ACHN (cell line): ENCODE results near the gene MEAF6.

Source experiments
- DNase-seq: peaks from one replicate; pipeline ENCODE4 v3.0.0-alpha.2; 2015
- in situ Hi-C: cut with HindIII; loops from 2 replicates; pipeline ENCODE4 v1.10.0; 2017; ENCODE audit warnings: low sequenced_read_pairs, low pct_ligation_motif_present, low pct_unique_long_range_greater_than_20kb

Gene MEAF6

DNA sequence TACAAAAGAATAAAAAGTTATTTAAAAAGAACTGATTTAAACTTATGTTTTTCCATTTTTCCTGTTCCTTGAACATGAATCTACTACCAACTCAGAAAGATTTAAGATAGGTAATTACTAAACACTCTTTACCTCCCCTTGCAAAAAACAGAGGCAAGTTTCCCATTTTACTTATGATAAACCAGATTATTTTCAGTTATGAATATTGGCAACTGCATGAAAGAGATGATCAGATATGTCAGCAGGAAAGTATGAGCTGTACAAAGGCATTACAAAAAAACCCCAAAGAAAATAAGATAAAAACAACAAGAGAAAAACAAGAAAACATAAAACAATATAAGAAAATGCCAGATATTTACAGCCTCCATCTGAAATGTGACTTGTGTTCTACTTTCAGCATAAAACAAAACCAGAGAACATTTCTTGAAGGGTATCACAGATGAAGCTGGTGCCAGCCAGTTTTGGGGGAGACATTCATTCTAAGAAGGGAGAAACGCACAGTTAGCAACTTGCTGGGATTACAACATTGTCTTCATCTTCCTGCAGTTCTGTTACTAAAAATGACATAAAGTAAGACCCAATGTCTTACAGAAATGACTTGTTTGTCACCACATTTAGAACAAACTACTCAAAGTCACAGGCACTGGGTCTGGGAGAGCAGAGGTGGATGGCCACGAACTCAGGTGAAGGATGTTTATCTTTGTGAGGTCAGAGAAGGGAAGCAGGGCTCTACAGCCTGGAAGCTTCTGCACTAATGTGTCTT, 21.0 kb downstream of the MEAF6 start:
- in situ Hi-C loops, result no loop called here
- no peak for DNase-seq

GRCh38 chr1:37487619-37487984, 27.0 kb downstream of the MEAF6 start:
- in situ Hi-C loops, result no loop called here

DNA sequence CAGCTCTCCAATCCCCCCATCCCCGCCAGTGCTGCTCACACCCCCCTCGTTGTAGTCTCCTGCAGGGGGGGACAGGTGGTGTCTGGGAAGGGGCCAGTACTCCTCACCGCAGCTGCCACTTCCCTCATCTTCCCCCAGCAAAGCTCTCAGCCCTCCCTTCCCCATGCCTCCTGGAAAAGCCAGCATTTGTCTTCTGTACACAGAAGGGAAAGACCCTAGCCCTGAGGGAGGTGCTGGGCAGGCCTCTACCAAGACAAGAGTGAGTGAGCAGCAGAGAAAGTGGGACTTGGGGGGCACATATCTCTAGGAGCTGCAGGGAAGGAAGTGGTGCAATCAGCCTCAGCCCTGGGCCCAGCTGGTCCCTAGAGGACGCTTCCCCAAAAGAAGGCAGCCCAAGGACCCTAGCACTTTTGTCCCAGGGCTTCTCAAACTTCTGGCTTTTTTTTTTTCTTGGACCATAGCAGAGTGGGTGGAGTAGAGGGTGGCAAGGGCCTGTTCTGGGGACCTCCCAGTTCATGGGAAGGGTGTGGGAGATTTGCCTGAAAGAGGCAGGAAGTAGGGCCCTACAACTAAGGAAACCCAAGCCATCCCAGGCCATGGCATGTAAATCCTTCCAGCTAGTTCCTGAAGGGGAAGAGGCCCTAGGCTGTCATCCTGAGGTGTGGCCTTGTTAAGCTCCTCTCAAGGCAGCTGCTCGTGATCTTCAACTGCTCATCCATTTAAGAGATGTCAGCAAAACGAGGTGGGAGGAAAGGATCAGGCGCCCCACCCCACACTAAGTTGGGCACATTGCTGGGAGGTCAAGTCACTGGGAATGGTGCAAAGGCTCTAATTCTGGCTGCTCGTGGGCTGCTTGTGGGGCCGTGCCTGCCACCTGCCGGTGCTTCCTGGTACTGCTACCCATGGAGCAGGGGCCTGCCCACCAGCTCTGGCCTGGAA, 27.6 kb downstream of the MEAF6 start:
- in situ Hi-C loops, result no loop called here
- DNase-seq, result peak; percentile 56

More at GRCh38 chr1:37487619-37487984, 27.0 kb downstream of the MEAF6 start:
- DNase-seq, result no peak

- in situ Hi-C loops, result no loop called here
- DNase-seq, result no peak
These were observed 28.5 kb downstream of the MEAF6 start for GRCh38 chr1:37485902-37486679.

DNA sequence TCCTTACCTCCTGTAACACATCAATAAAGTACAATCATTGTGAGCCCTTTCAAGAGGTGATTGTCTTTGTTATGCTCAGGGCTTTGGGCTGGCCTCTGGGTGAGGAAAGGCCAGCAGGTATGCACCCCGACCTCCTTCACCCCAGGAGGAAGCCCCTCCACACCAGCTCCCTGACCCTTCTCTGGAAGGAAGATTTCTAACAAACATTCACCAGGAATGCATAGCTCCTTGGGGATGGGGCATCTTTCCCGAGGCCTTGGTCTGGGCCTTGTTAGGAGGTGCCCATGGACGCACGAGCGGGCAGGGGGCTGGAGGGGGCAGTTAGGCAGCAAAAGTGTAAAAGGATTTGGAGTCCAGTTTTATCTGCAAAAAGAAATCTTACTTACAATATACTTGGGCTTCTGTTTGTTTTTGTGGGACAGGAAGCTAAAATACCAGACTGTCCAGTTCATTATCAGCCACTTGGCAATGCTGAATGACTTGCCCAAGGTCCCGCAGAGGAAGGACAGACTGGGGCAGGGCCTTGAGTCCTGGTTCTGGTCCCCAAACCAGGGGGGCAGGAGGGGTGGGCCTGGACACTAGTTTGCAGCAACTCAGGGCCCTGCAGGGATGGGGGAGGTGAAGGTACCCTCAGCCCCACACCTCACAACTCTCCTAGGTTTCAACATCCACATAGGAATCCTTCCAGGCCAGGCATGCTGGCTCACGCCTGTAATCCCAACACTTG, 30.1 kb downstream of the MEAF6 start:
- DNase-seq, result no peak
- in situ Hi-C loops, result no loop called here

- in situ Hi-C loops, result no loop called here
- DNase-seq, result no peak
These were observed 30.8 kb downstream of the MEAF6 start for GRCh38 chr1:37483785-37484184.

GRCh38 chr1:37482796-37483744, 31.5 kb downstream of the MEAF6 start:
- DNase-seq, result no peak
- in situ Hi-C loops, result no loop called here

DNA sequence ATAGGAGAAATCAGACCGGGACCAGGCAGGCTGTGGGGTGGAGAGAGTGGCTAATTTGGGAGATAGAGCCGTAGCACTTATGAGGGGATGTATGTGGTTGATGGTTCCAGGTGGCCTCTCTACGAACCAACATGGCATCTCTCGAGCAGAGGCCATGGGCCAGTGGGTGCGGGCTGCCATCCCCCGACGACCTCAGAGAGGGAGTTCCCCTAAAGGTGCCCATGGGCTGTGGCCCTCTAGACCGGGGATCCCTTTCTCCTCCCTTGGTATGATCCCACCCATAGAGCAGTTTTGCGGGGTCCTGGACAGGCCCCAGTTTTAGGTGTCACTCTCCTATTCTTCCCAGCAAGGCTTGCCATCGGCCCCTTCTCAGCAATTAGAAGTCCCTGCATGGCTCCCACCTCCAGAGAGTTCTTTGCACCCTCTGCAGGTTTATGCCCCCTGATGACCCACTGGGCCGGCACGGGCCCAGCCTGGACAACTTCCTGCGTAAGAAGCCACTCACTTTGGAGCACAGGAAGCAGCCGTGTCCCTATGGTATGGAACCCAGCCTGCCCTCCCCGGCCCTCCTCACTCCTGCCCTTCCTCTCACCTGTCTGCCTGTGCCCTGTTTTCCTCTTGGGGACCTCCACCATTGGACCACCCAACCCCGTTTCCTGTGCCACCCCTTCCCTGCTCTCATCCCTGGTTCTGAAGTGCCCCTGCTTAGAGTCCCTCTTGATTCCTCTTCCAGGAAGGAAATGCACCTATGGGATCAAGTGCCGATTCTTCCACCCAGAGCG, 32.4 kb downstream of the MEAF6 start:
- in situ Hi-C loops, result no loop called here
- no peak for DNase-seq

- DNase-seq, result no peak
- in situ Hi-C loops, result no loop called here
These were observed 33.1 kb downstream of the MEAF6 start for GRCh38 chr1:37481289-37482003.

GRCh38 chr1:37480581-37481288, 33.8 kb downstream of the MEAF6 start:
- no peak for DNase-seq
- in situ Hi-C loops, result no loop called here

- in situ Hi-C loops, result no loop called here
- DNase-seq, result no peak
These were observed 34.5 kb downstream of the MEAF6 start for GRCh38 chr1:37480125-37480466.

DNA sequence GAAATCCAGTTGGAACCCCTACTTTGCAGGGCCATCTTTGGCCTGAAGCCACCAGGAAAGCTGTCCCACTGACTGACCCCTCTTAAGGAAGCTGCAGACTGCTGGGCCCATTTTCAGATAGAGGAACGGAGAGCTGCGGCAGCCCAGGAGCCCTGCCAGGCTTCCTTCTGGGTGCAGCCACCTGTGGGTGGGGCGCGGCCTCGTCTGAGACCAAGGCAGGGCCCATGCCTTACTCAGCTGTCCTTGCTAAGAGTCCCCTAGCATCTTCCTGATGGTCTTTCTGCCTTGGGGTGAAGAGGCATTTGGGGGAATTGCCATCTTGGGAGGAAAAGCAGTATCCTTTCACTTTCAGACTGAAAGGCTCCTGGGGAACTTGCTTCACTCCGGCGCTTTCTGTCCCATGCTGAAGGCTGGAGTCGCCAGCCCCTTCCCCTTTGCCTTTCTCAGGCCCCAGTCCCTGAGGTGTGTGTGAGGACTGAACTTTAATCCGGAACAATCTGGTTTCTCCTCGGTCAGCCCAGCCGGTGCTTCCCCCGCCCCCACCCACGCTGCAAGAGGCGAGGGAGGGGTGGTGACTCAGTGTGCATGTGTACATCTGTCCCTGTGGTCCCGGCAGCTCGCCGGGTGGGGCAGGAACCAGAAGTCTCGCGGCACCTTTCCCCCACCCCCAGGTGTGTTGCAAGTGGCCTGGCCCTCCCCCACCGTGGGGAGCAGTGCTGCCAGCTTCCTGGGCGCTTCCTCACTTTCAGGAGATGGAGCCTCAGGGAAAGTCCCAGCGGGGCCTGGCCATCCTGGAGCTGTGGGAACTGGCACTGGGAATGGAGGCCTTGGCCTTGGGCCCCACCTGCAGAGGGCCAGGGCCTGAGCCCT, 35.1 kb downstream of the MEAF6 start:
- in situ Hi-C loops, result no loop called here
- peak; percentile 61 for DNase-seq

GRCh38 chr1:37478890-37479254, 35.7 kb downstream of the MEAF6 start:
- in situ Hi-C loops, result no loop called here
- DNase-seq, result no peak

- in situ Hi-C loops, result no loop called here
- DNase-seq, result peak; percentile 41
These were observed 36.1 kb downstream of the MEAF6 start for GRCh38 chr1:37478451-37478881.

DNA sequence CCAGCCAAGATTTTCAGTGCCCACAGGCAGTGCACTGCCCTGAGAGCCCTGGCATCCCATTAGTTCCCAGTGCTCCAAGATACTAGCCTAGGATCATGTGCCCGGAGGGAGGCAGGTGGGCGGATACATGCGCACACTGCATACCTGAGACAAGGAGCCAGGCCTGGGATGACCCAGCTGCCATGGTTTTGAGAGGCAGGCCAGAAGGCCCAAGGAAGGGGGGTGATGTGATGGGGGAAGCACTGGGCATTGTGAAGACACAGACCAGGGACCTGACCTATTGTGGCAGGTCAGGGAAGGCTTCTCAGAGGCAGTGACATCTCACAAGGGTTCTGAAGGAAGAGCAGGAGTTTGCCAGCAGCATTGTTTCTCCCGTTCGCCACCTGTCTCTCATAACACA, 36.6 kb downstream of the MEAF6 start:
- in situ Hi-C loops, result no loop called here
- no peak for DNase-seq
